Hepatocyte (in vitro differentiated cells): Measurements from ENCODE around the gene STAT2. TPM values are rescaled to one million over a fixed set of nuclear protein-coding genes. Genes with fewer than 3 reads are reported as not detected.

Experiments used
- DNase-seq: peaks from one replicate; pipeline ENCODE4 v3.0.0-alpha.2; 2016; ENCODE audit warnings: low spot score
- H2AFZ ChIP-seq: fragments of 200-600 bp; sonication (generic); 2 replicates; pipeline ENCODE4 v1.6.0; 2016; ENCODE audit warnings: antibody characterized with exemption, mild to moderate bottlenecking
- H3K27ac ChIP-seq: fragments of 200-600 bp; sonication (generic); 2 replicates; pipeline ENCODE4 v1.5.1; 2016; ENCODE audit warnings: mild to moderate bottlenecking
- H3K27me3 ChIP-seq: fragments of 200-600 bp; sonication (generic); 2 replicates; pipeline ENCODE4 v1.6.1; 2016
- H3K36me3 ChIP-seq: fragments of 200-600 bp; sonication (generic); replicated peaks from 2 replicates; pipeline ENCODE4 v1.5.1; 2016; ENCODE audit warnings: low read depth; ENCODE audit not compliant: insufficient read depth
- H3K4me1 ChIP-seq: fragments of 200-600 bp; sonication (generic); 2 replicates; pipeline ENCODE4 v1.5.1; 2016; ENCODE audit warnings: mild to moderate bottlenecking, moderate library complexity; ENCODE audit not compliant: insufficient read depth
- H3K4me2 ChIP-seq: fragments of 200-600 bp; sonication (generic); 2 replicates; pipeline ENCODE4 v1.6.0; 2016
- H3K4me3 ChIP-seq: fragments of 200-600 bp; sonication (generic); 2 replicates; pipeline ENCODE4 v1.5.1; 2016; ENCODE audit warnings: mild to moderate bottlenecking
- H3K79me2 ChIP-seq: fragments of 200-600 bp; sonication (generic); 2 replicates; pipeline ENCODE4 v1.6.0; 2017; ENCODE audit warnings: mild to moderate bottlenecking
- H3K9me2 ChIP-seq: fragments of 200-600 bp; sonication (generic); replicated peaks from 2 replicates; pipeline ENCODE4 v1.6.0; 2017; ENCODE audit warnings: mild to moderate bottlenecking; ENCODE audit not compliant: insufficient read depth
- H3K9me3 ChIP-seq: fragments of 200-600 bp; sonication (generic); 2 replicates; pipeline ENCODE4 v1.5.1; 2016; ENCODE audit warnings: low read depth, mild to moderate bottlenecking
- H4K20me1 ChIP-seq: fragments of 200-600 bp; sonication (generic); 2 replicates; pipeline ENCODE4 v1.6.0; 2016; ENCODE audit warnings: mild to moderate bottlenecking; ENCODE audit not compliant: insufficient read depth, poor library complexity, severe bottlenecking
- CTCF ChIP-seq: fragments of 200-600 bp; sonication (generic); IDR thresholded peaks from 2 replicates; pipeline ENCODE4 v1.5.1; 2016; ENCODE audit warnings: antibody characterized with exemption, mild to moderate bottlenecking; ENCODE audit not compliant: poor library complexity
- EZH2 ChIP-seq: fragments of 200-600 bp; sonication (generic); IDR thresholded peaks from 2 replicates; pipeline ENCODE4 v1.6.1; 2016; ENCODE audit warnings: antibody characterized with exemption, mild to moderate bottlenecking, borderline replicate concordance
- EZH2phosphoT487 ChIP-seq: fragments of 200-600 bp; sonication (generic); IDR thresholded peaks from one replicate; pipeline ENCODE4 v1.6.1; 2018; ENCODE audit warnings: antibody characterized with exemption, mild to moderate bottlenecking, low read depth, moderate library complexity; ENCODE audit not compliant: unreplicated experiment, severe bottlenecking
- WGBS: methylation state at CpG from one replicate; pipeline ENCODE4 v1.1.6; 2016; ENCODE audit warnings: low lambda C conversion rate; ENCODE audit errors: missing lambda C conversion rate; 5-methylcytosine and 5-hydroxymethylcytosine counted together
- polyA plus RNA-seq: library from polyadenylated mRNA; unstranded; fragments of >200 nt; fragmentation: Nextera tagmentation; extraction: Ambion mirVana; gene quantifications from 2 replicates; pipeline ENCODE4 v1.2.1, GENCODE V29; 2016
- total RNA-seq: library from RNA; depleted of rRNA; stranded (reverse); fragments of >200 nt; gene quantifications from 2 replicates; pipeline ENCODE4 v1.2.3, GENCODE V29; 2014

Gene STAT2
- total and polyA plus RNA-seq, 2 experiments from 2014 or later = 90.1 to 157 TPM

DNA sequence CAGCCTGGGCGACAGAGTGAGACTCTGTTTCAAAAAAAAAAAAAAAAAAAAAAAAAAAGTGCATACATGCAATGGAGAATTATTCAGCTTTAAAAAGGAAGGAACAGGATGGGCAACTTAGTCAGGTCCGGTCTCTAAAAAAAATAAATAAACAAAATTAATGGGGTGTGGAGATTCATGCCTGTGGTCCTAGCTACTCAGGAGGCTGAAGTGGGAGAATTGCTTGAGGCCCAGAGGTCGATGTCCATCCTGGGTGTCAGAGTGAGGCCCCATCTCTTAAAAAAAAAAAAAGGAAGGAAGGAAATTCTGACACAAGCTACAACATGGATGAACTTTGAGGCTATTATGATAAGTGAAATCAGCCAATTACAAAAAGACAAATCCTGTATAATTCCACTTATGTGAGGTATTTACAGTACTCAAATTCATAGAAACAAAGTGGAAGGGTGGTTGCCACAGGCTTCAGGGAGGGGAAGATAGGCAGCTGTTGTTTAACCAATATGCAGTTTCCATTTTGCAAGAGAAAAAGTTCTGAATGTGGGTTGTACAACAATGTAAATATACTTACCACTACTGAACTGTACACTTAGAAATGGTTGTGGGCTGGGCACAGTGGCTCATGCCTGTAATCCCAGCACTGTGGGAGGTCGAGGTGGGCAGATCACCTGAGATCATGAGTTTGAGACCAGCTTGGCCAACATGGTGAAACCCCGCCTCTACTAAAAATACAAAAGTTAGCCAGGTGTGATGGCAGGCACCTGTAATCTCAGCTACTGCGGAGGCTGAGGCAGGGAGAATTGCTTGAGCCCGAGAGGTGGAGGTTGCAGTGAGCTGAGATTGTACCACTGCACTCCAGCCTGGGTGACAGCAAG lies 15.1 kb upstream of the STAT2 start:
- H3K9me3 ChIP-seq = no peaks in the 10 kb centered on the region
- no peak overlapping the region for H3K4me2 ChIP-seq
- no peaks in the 10 kb centered on the region for H3K79me2 ChIP-seq
- H3K27ac ChIP-seq = peak overlapping the region; percentile 18
- no peak for TF ChIP-seq EZH2
- TF ChIP-seq CTCF = no peak
- no peak for TF ChIP-seq EZH2phosphoT487
- no peak overlapping the region for H2AFZ ChIP-seq
- peaks cover 6% of the 10 kb centered on the region for H3K4me1 ChIP-seq
- H3K9me2 ChIP-seq = no peaks in the 10 kb centered on the region
- no peaks in the 10 kb centered on the region for H3K27me3 ChIP-seq
- H3K36me3 ChIP-seq = no peaks in the 10 kb centered on the region
- H4K20me1 ChIP-seq = no peaks in the 10 kb centered on the region
- no peak overlapping the region for H3K4me3 ChIP-seq
- 90% methylated on average over 7 of the region's 7 CpGs for whole genome bisulfite sequencing
- no peak for DNase-seq

- H3K27ac ChIP-seq = no peak overlapping the region
- no peak overlapping the region for H3K4me2 ChIP-seq
- H3K4me3 ChIP-seq = no peak overlapping the region
- no peaks in the 10 kb centered on the region for H3K79me2 ChIP-seq
- TF ChIP-seq EZH2phosphoT487 = no peak
- no peak for TF ChIP-seq EZH2
- TF ChIP-seq CTCF = no peak
- peaks cover 6% of the 10 kb centered on the region for H3K4me1 ChIP-seq
- H3K36me3 ChIP-seq = no peaks in the 10 kb centered on the region
- no peaks in the 10 kb centered on the region for H3K9me3 ChIP-seq
- DNase-seq = no peak
- H3K9me2 ChIP-seq = no peaks in the 10 kb centered on the region
- no peaks in the 10 kb centered on the region for H3K27me3 ChIP-seq
- no peak overlapping the region for H2AFZ ChIP-seq
- WGBS = 100% methylated on average over 1 of the region's 1 CpG
- no peaks in the 10 kb centered on the region for H4K20me1 ChIP-seq
Measured at GRCh38 chr12:56373515-56373914, 13.6 kb upstream of the STAT2 start.

DNA sequence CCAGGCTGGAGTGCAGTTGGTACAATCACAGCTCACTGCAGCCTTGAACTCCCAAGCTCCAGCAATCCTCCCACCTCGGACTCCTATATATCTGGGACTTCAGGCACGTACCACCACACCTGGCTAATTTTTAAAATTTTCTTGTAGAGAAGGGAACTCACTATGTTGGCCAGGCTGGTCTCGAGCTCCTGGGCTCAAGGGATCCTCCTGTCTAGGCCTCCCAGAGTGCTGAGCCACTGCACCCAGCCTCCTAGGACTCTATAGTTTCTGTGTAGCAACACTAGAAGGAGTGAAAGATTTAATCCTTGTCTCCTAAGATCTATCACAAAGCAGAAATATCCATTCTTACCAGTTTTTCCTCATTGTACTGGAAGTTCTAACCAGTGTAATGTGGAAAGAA lies 7.0 kb upstream of the STAT2 start:
- Histone ChIP-seq H3K4me3 (no peak overlapping the region), H3K27me3 (no peaks in the 10 kb centered on the region), H3K4me1 (no peaks in the 10 kb centered on the region), H3K4me2 (no peak overlapping the region), H3K9me3 (no peaks in the 10 kb centered on the region), H3K36me3 (no peaks in the 10 kb centered on the region), H3K79me2 (no peaks in the 10 kb centered on the region), H2AFZ (no peak overlapping the region), H4K20me1 (no peaks in the 10 kb centered on the region), H3K27ac (no peak overlapping the region), H3K9me2 (no peaks in the 10 kb centered on the region)
- 89% methylated on average over 3 of the region's 3 CpGs for WGBS
- no peak for DNase-seq
- TF ChIP-seq CTCF = no peak
- TF ChIP-seq EZH2 = no peak
- TF ChIP-seq EZH2phosphoT487 = no peak
